Measurements from ENCODE around the gene BCAR3.

DNA sequence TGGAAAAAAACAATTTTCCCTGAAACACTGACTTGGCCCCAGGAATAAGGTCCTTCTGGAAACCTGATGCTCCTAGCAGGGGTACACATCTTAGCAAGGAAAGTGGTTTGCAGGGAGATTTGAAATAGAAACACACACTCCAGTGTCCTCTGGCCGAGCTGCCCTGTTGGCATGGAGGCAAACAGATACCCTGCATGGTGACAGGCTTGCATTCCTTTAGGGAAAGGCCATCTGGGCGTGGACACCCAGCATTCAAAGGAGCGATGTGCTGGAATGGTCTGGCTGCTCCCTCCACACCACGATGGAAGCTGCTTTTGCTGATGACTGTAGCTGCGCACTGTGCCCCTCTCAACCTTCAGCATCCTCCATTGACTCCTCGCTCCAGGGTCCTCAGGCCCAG, 41.5 kb upstream of the BCAR3 start:
- TF ChIP-seq POLR2A (IDR thresholded peaks at IDR 0.05) (no peak), POLR2AphosphoS5 (IDR thresholded peaks at IDR 0.05) (no peak)
- TF ChIP-seq, protein P1, sequence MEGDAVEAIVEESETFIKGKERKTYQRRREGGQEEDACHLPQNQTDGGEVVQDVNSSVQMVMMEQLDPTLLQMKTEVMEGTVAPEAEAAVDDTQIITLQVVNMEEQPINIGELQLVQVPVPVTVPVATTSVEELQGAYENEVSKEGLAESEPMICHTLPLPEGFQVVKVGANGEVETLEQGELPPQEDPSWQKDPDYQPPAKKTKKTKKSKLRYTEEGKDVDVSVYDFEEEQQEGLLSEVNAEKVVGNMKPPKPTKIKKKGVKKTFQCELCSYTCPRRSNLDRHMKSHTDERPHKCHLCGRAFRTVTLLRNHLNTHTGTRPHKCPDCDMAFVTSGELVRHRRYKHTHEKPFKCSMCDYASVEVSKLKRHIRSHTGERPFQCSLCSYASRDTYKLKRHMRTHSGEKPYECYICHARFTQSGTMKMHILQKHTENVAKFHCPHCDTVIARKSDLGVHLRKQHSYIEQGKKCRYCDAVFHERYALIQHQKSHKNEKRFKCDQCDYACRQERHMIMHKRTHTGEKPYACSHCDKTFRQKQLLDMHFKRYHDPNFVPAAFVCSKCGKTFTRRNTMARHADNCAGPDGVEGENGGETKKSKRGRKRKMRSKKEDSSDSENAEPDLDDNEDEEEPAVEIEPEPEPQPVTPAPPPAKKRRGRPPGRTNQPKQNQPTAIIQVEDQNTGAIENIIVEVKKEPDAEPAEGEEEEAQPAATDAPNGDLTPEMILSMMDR (IDR thresholded peaks at IDR 0.05), result no peak

Data from prostate gland (tissue), 2 donors.